GM21825 (cell line): ENCODE data around the gene USP10.
"Not testable (repeated sequence)": the region's sequence is repeated elsewhere in the genome, so short reads cannot be mapped to it uniquely, and the experiment has no call there.

Experiments used
- ATAC-seq: cut with Tn5 transposase; IDR thresholded peaks from one replicate; pipeline ENCODE4 v1.9.1; 2021; ENCODE audit warnings: mild to moderate bottlenecking, moderate library complexity; ENCODE audit not compliant: unreplicated experiment

Gene USP10

GRCh38 chr16:84746231-84746630 lies 46.4 kb downstream of the USP10 start:
- no peak for ATAC-seq

GRCh38 chr16:84746875-84747274 lies 47.1 kb downstream of the USP10 start:
- no peak for ATAC-seq

- not testable (repeated sequence) for ATAC-seq
These were observed 48.4 kb downstream of the USP10 start for GRCh38 chr16:84748247-84748646.

- ATAC-seq = no peak
These were observed 49.3 kb downstream of the USP10 start for GRCh38 chr16:84749072-84749471.

GRCh38 chr16:84749815-84750214 lies 50.0 kb downstream of the USP10 start:
- ATAC-seq = no peak

- ATAC-seq = no peak
These were observed 50.8 kb downstream of the USP10 start for GRCh38 chr16:84750575-84750974.

- no peak for ATAC-seq
These were observed 51.4 kb downstream of the USP10 start for GRCh38 chr16:84751241-84751640.

- ATAC-seq = peak; percentile 45
These were observed 52.1 kb downstream of the USP10 start for GRCh38 chr16:84751947-84752346.

GRCh38 chr16:84752600-84752999 lies 52.8 kb downstream of the USP10 start:
- ATAC-seq = no peak

- no peak for ATAC-seq
These were observed 53.9 kb downstream of the USP10 start for GRCh38 chr16:84753412-84754326.

- peak; percentile 47 for ATAC-seq
These were observed 54.6 kb downstream of the USP10 start for GRCh38 chr16:84754353-84754856.

GRCh38 chr16:84754956-84755672 lies 55.3 kb downstream of the USP10 start:
- ATAC-seq = no peak

- no peak for ATAC-seq
These were observed 57.0 kb downstream of the USP10 start for GRCh38 chr16:84756830-84757229.

- no peak for ATAC-seq
These were observed 58.8 kb downstream of the USP10 start for GRCh38 chr16:84758627-84759026.

GRCh38 chr16:84759061-84759460 lies 59.3 kb downstream of the USP10 start:
- no peak for ATAC-seq

- ATAC-seq = no peak
These were observed 60.1 kb downstream of the USP10 start for GRCh38 chr16:84759906-84760305.

GRCh38 chr16:84761448-84762368 lies 61.9 kb downstream of the USP10 start:
- no peak for ATAC-seq

- no peak for ATAC-seq
These were observed 63.4 kb downstream of the USP10 start for GRCh38 chr16:84763164-84763563.

- no peak for ATAC-seq
These were observed 63.8 kb downstream of the USP10 start for GRCh38 chr16:84763629-84764028.

- ATAC-seq = no peak
These were observed 65.2 kb downstream of the USP10 start for GRCh38 chr16:84764970-84765369.
